Measurements from ENCODE around the gene PLIN4.
"Not testable (repeated sequence)": the region's sequence is repeated elsewhere in the genome, so short reads cannot be mapped to it uniquely, and the experiment has no call there.

PLIN4 gene

GRCh38 chr19:4550018-4550417 is 31.7 kb upstream of the PLIN4 start:
- no peak for DNase-seq (ENCODE audit: low read depth, low spot score)
- H3K27ac ChIP-seq = no peak overlapping the region

- DNase-seq (ENCODE audit: low read depth, low spot score) = no peak
- H3K27ac ChIP-seq = no peak overlapping the region
Observed at GRCh38 chr19:4548238-4548584, 29.9 kb upstream of the PLIN4 start.

GRCh38 chr19:4547303-4548237 is 29.3 kb upstream of the PLIN4 start:
- no peak for DNase-seq (ENCODE audit: low read depth, low spot score)
- no peak overlapping the region for H3K27ac ChIP-seq

GRCh38 chr19:4543842-4544647 is 25.8 kb upstream of the PLIN4 start:
- H3K27ac ChIP-seq = no peak overlapping the region
- DNase-seq (ENCODE audit: low read depth, low spot score) = no peak

GRCh38 chr19:4542896-4543841 is 24.9 kb upstream of the PLIN4 start:
- no peak for DNase-seq (ENCODE audit: low read depth, low spot score)
- H3K27ac ChIP-seq = no peak overlapping the region

- H3K27ac ChIP-seq; DNase-seq (ENCODE audit: low read depth, low spot score): not testable (repeated sequence)
Observed at GRCh38 chr19:4541806-4542145, 23.5 kb upstream of the PLIN4 start.

GRCh38 chr19:4541114-4541805 is 23.0 kb upstream of the PLIN4 start:
- DNase-seq (ENCODE audit: low read depth, low spot score) = no peak
- H3K27ac ChIP-seq = no peak overlapping the region

GRCh38 chr19:4539693-4540581 is 21.7 kb upstream of the PLIN4 start, which contains the start of gene LRG1:
Gene LRG1 (minus strand): TSS chr19:4540036. CDS start chr19:4540013, 23 bp downstream.
- H3K27ac ChIP-seq = no peak within 1 kb of the TSS
- DNase-seq (ENCODE audit: low read depth, low spot score) = no peak

- no peak for DNase-seq (ENCODE audit: low read depth, low spot score)
- H3K27ac ChIP-seq = no peak overlapping the region
Observed at GRCh38 chr19:4539169-4539692, 20.9 kb upstream of the PLIN4 start.

GRCh38 chr19:4538601-4538954 is 20.3 kb upstream of the PLIN4 start:
- DNase-seq (ENCODE audit: low read depth, low spot score) = no peak
- H3K27ac ChIP-seq = no peak overlapping the region

- no peak overlapping the region for H3K27ac ChIP-seq
- no peak for DNase-seq (ENCODE audit: low read depth, low spot score)
Observed at GRCh38 chr19:4537953-4538600, 19.8 kb upstream of the PLIN4 start.

GRCh38 chr19:4536798-4537197 is 18.5 kb upstream of the PLIN4 start:
- H3K27ac ChIP-seq = no peak overlapping the region
- DNase-seq (ENCODE audit: low read depth, low spot score) = no peak

- DNase-seq (ENCODE audit: low read depth, low spot score) = no peak
Observed at GRCh38 chr19:4534836-4535658, 16.8 kb upstream of the PLIN4 start, which contains the start of gene PLIN5. Gene PLIN5 (minus strand): TSS chr19:4535224. CDS start chr19:4534074, 1,150 bp downstream.

GRCh38 chr19:4533835-4534424 is 15.6 kb upstream of the PLIN4 start:
- no peak overlapping the region for H3K27ac ChIP-seq
- no peak for DNase-seq (ENCODE audit: low read depth, low spot score)

More at GRCh38 chr19:4534836-4535658, 16.8 kb upstream of the PLIN4 start, which contains the start of gene PLIN5:
- H3K27ac ChIP-seq = no peak within 1 kb of the TSS

GRCh38 chr19:4533334-4533733 is 15.0 kb upstream of the PLIN4 start:
- H3K27ac ChIP-seq = no peak overlapping the region
- DNase-seq (ENCODE audit: low read depth, low spot score) = no peak

GRCh38 chr19:4531562-4532165 is 13.4 kb upstream of the PLIN4 start:
- no peak for DNase-seq (ENCODE audit: low read depth, low spot score)
- H3K27ac ChIP-seq = no peak overlapping the region
